ENCODE data around the gene SDC1.

- TF ChIP-seq CTCF (conservative IDR thresholded peaks at IDR 0.05; ENCODE audit: low read length) (no peak), EZH2phosphoT487 (IDR thresholded peaks at IDR 0.05; ENCODE audit: borderline replicate concordance, low read depth, low read length) (no peak)
Measured at GRCh38 chr2:20201671-20202070, 23.3 kb downstream of the SDC1 start.
